NB4 (cell line): ENCODE measurements around the gene STK32B.

ENCODE experiments used
- MYC ChIP-seq: IDR thresholded peaks from 2 replicates; pipeline ENCODE4 v1.6.1; 2011; ENCODE audit warnings: low read depth, low read length
- POLR2A ChIP-seq: IDR thresholded peaks from 2 replicates; pipeline ENCODE4 v1.6.1; 2011; ENCODE audit warnings: mild to moderate bottlenecking; ENCODE audit not compliant: insufficient read length; ENCODE audit errors: extremely low read depth
- TF ChIP-seq, protein P1 (sequence below): IDR thresholded peaks from one replicate; pipeline ENCODE4 v1.5.1; 2012; ENCODE audit warnings: low read depth, low read length
- TF ChIP-seq, protein P2 (sequence below): IDR thresholded peaks from 2 replicates; pipeline ENCODE4 v1.6.1; 2011; ENCODE audit warnings: low read depth, low read length

DNA sequence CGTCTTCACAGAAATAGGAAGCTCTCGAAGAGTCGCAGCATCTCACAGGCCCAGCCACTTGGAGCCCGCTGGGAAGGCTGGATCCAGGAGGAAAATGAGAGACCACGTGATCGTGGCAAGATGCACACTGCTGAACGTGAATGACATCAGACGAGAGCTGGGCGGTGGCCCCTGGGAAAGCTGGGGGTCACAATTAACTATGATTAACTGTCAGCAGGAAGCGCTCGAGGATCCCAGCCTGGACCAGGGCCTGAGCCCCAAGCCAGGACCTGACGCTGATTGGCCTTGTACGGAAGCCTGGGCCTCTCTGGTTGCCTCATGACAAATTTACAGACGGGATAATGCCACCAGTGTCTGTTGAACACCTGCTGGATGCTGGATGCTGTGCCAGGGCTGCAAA, 335.6 kb downstream of the STK32B start:
- TF ChIP-seq, protein P1, sequence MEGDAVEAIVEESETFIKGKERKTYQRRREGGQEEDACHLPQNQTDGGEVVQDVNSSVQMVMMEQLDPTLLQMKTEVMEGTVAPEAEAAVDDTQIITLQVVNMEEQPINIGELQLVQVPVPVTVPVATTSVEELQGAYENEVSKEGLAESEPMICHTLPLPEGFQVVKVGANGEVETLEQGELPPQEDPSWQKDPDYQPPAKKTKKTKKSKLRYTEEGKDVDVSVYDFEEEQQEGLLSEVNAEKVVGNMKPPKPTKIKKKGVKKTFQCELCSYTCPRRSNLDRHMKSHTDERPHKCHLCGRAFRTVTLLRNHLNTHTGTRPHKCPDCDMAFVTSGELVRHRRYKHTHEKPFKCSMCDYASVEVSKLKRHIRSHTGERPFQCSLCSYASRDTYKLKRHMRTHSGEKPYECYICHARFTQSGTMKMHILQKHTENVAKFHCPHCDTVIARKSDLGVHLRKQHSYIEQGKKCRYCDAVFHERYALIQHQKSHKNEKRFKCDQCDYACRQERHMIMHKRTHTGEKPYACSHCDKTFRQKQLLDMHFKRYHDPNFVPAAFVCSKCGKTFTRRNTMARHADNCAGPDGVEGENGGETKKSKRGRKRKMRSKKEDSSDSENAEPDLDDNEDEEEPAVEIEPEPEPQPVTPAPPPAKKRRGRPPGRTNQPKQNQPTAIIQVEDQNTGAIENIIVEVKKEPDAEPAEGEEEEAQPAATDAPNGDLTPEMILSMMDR: no peak
- TF ChIP-seq, protein P2, sequence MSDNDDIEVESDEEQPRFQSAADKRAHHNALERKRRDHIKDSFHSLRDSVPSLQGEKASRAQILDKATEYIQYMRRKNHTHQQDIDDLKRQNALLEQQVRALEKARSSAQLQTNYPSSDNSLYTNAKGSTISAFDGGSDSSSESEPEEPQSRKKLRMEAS: no peak
- TF ChIP-seq POLR2A (no peak), MYC (no peak)
